Stimulated activated CD4-positive, alpha-beta T cell treated with anti-CD3 and anti-CD28 coated beads, Interleukin-4, amount 100 ng/mL, for 48 hours (primary cell): Measurements from ENCODE around the gene CSNK2A1.
A peak's percentile ranks its signal among the peaks of the same experiment; 100 is the strongest.

Experiments
- DNase-seq, 2 donors: peaks; one replicate each; pipeline ENCODE4 v3.0.0-alpha.2; 2020; ENCODE audit warnings: low read depth in 2 of 2

Gene CSNK2A1

GRCh38 chr20:564192-564591 lies 20.6 kb upstream of the CSNK2A1 start:
- no peak for DNase-seq

DNA sequence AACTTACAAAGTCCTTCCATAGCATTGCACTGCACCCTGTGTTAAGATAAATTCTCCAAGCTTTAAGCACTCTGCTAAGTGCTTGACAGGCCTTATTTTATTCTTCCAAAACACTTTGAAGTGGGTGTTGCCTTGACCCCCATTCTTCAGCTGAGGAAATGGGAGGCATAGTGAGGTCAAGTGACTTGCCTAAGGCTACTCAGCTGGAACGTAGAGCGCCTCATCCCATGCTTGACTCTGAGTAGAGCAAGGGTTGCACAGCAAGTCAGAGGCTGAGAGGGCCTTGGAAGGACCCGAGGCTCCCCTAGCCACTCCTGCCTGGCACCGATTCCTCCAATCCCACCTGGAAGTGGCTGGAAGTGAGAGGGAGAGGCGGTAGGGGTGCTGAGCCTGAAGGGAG lies 19.6 kb upstream of the CSNK2A1 start:
- no peak for DNase-seq

- no peak for DNase-seq
Observed at GRCh38 chr20:562232-562897, 18.8 kb upstream of the CSNK2A1 start.

GRCh38 chr20:561437-562231 lies 18.0 kb upstream of the CSNK2A1 start:
- peak; percentile 28 to 40 for DNase-seq

DNA sequence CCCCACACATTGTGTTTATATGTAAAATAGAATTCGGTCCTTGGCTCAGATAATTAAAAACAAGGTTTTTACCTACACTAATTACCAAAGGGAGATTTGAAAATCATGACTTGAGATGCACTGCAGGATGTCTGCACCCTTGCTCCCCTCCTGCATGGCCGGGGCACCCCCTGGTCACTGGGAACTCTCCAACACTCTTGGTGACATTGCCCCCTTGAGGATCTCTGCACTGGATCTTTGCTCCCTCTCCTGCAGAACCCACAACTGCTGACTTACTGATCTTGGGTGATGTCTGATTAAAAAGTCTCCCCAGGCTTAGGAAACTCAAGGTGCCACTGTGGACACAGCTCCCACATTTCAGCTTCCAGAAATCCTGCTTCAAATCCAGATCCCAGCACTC lies 17.1 kb upstream of the CSNK2A1 start:
- DNase-seq: no peak

- DNase-seq: no peak
Observed at GRCh38 chr20:558117-558516, 14.5 kb upstream of the CSNK2A1 start.

- DNase-seq: no peak
Observed at GRCh38 chr20:556984-557383, 13.4 kb upstream of the CSNK2A1 start.

DNA sequence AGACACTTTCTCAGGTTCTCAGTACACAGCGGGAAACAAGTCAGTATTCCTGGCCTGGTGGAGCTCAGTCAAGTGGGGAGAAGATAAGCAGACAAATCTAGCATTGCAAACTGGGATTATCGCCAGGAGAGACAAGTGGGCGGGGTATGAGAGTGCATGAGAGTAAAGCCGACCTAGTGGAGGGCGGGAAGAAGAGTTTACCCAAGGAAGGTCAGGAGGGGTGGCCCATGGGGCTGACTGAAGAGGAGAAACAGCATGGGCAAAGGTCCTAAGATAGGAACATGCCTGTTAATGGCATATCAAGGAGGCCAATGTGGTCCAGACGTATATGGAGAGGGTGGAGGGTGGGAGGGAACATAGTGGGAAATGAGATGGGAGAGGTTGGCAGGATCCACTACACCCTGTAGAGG lies 12.4 kb upstream of the CSNK2A1 start:
- no peak for DNase-seq

- no peak for DNase-seq
Observed at GRCh38 chr20:550611-551010, 7.0 kb upstream of the CSNK2A1 start.

- no peak for DNase-seq
Observed at GRCh38 chr20:549722-550496, 6.3 kb upstream of the CSNK2A1 start.

DNA sequence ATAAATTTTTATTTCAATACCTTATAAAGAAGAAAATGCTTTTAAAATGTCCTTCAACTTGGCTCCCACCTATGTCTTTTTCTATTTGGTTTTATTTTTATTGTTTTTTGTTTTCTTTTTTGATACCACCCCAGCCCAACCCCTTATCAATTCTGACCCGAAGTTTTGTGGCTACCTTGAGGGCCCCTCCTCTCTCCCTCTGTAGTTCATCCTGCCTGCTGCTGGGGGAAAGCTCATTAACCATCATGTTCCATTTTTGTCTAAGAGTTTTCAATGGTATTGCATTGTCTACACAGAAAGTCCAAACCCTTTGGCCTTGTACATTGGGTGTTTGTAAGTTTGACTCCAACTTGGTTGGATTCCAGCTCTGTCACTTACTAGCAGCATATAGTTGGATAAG lies 5.3 kb upstream of the CSNK2A1 start:
- DNase-seq: no peak

GRCh38 chr20:547394-547793 lies 3.8 kb upstream of the CSNK2A1 start:
- DNase-seq: no peak

GRCh38 chr20:546353-546752 lies 2.8 kb upstream of the CSNK2A1 start:
- no peak for DNase-seq

DNA sequence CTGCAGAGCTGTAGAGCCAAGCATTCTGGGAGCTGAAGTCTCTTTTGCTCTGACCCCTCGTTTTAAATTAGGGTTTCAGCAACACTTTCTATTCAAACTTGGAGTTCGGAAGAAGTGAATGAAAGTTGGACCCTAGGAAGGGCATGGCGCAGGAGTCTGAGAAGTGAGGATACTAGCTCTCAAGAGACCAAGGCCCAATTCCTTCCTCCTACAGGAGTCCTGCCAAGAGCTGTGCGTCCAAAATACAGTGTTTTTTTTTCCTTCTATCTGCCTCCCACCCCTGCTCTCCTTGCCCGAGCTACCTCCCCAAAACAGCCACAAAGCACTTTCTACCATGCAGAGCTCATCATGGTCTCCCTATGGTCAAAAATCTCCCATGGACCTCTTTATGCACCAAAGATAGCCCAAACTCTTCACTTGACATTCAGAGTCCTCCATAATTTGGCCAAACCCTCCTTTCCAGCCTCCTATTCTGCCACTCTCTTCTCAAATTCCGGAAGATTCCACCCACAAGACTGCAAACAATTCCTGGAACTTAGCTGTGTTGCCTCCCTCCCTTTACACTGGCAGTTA lies 649 bp upstream of the CSNK2A1 start:
- no peak for DNase-seq

GRCh38 chr20:542777-543368 lies 717 bp downstream of the CSNK2A1 start:
- peak; percentile 19 to 30 for DNase-seq

- no peak for DNase-seq
Observed at GRCh38 chr20:540391-541201, 3.0 kb downstream of the CSNK2A1 start.

DNA sequence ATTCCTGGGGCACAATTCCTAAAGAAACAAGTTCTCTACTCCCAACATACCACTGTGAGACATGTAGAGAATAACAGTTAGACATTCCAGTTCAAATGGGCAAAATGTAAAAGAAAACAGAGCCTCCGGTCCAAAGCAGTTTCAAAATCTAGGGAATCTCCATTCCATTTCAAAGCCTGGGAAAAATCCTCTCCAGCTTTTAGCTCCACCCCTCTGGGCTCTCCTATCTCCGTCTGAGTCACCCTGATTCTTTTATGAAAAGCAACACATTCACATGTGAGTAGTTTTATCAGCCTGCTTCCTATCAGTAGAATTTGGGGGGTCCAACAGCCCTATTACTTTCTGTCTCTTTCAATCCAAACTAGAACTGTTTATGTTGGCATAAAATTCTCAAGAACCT lies 3.7 kb downstream of the CSNK2A1 start:
- no peak for DNase-seq

DNA sequence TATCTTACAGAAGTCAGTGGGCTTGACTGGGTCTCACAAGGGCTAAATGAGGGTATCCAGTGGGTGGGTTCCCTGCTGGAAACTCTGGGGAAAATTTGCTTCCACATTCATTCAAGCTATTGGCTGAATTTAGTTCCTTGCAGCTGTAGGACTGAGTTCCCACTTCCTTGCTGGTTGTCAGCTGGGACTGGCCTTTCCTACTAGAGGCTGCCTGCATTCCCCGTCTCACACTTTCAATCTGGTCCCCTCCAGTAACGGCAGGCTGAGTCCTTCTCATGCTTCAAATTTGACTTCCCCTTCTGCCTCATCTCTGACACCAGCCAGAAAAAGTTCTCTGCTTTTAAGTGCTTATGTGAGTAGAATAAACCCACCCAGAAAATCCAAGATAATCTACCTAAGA lies 4.4 kb downstream of the CSNK2A1 start:
- no peak for DNase-seq

- no peak for DNase-seq
Observed at GRCh38 chr20:537983-538382, 5.6 kb downstream of the CSNK2A1 start.

- DNase-seq: no peak
Observed at GRCh38 chr20:536426-537010, 7.1 kb downstream of the CSNK2A1 start.

DNA sequence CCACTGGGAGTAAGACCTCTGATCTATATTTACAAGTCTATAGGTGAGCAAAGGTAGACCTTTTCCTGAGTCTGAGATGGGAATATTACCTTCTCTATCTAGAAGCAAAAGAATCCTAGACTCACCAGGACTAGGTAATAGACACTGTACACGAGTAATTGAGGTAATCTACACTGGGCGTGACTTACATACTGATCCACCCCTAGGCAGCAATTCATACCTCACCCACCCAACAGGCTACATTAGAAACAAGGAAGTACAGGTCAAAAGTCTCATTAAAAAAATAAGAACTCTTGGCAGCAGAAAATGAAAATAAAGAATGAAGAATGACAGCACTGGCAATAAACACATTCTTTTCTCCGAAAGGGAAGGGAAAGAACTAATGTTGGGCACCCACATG lies 7.6 kb downstream of the CSNK2A1 start:
- no peak for DNase-seq
